Activated CD8-positive, alpha-beta memory T cell treated with anti-CD3 and anti-CD28 coated beads, Interleukin-2, amount 50 U/mL, for 1 hour (primary cell): ENCODE data around the gene ERG.

ENCODE experiments used
- DNase-seq: peaks from one replicate; pipeline ENCODE4 v3.0.0-alpha.2; 2020; ENCODE audit errors: extremely low read depth

ERG gene

GRCh38 chr21:38434913-38435533, 63.3 kb downstream of the ERG start:
- no peak for DNase-seq

GRCh38 chr21:38433471-38433870, 64.8 kb downstream of the ERG start:
- DNase-seq, result no peak

DNA sequence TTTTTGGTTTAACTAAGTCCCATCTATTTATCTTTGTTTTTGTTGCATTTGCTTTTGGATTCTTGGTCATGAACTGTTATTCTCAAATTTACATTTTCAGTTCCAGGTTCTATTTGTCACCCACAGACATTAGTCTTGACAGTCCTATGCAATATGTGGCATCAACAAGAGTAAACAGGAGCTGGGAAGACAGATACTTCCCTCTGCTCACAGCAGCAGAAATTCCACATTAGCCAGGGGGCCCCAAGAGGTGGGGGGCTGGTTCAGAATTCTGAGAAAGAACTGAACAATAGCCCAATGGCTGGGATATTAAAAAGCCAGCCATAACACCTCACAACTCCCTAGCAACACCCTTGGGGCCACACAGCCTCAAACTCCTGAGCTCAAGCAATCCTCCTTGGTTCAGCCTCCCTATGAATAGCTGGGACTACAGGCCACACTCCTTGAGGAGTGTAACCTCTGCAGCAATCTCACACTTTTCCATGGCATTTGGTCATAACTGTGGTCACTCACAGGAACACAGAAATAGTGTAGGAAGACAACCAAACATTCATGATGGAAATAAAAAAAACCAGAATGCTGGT, 67.8 kb downstream of the ERG start:
- no peak for DNase-seq

DNA sequence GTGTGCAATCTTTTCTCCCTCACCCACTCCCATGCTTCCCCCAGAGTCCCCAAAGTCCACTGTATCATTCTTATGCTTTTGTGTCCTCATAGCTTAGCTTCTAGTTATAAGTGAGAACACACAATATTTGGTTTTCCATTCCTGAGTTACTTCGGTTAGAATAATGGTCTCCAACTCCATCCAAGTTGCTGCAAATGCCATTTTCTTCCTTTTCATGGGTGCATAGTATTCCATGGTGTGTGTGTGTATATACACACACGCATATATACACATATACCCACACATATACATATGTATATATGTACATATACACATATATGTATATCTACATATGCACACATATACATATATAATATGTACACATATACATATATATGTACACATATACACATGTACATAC, 69.3 kb downstream of the ERG start:
- no peak for DNase-seq

DNA sequence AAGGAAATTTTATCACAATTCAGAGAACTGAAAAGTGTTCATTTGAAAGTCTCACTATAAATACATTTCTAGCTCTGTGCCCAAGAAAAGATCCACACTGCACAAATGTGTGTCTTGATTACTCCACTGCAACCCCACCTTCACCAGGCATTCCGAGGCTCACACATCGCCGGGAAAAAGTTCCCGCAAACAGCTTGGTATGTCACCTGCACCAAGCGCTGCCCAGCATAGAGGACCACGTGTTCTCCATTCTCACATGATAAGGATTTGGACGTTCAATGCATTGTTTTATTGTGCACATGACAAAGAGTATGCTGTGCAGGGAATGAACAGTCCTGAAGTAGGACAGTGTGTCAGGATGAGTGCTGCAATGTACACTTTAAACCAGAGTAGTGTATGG, 70.1 kb downstream of the ERG start:
- no peak for DNase-seq

GRCh38 chr21:38424305-38425019, 73.8 kb downstream of the ERG start:
- no peak for DNase-seq

- DNase-seq, result no peak
Measured at GRCh38 chr21:38422082-38422481, 76.2 kb downstream of the ERG start.

DNA sequence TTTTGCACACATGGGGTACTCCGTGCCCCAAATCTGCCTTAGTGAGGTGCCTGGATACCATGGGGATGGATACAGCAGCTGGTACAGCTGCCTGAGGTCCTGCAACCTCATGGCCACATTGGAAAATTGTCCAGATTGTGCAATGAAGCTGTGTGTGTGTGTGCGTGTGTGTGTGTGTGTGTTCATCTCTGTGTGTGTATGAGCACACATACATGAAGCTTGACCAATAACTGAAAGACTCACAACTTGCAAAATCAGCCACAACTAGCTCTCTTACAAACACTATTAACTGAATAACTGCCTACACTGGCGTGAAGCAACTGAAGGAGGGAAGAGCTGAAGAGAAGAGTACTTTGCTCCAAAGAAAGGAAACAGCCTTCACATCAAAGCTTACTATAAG, 78.1 kb downstream of the ERG start:
- DNase-seq, result no peak

GRCh38 chr21:38417726-38418125, 80.6 kb downstream of the ERG start:
- DNase-seq, result no peak

DNA sequence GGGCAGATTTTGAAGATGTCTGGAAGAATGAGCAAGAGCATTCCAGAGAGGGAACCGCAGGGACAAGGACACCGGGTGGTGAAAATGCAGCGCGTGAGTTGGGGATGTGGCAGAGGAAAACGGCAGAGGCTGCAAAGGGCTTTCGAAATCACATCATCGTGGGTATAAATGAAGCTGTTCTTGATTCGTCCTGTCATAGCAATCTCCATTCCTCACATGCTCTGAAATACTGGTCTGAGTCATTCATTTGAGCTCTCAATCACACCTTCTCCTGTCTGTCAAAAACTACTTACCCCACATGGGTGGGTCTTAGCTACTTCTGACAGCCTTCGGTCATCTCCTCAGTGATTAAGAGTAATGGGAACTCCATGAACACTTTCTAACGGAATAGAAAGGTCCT, 81.5 kb downstream of the ERG start:
- DNase-seq, result no peak

DNA sequence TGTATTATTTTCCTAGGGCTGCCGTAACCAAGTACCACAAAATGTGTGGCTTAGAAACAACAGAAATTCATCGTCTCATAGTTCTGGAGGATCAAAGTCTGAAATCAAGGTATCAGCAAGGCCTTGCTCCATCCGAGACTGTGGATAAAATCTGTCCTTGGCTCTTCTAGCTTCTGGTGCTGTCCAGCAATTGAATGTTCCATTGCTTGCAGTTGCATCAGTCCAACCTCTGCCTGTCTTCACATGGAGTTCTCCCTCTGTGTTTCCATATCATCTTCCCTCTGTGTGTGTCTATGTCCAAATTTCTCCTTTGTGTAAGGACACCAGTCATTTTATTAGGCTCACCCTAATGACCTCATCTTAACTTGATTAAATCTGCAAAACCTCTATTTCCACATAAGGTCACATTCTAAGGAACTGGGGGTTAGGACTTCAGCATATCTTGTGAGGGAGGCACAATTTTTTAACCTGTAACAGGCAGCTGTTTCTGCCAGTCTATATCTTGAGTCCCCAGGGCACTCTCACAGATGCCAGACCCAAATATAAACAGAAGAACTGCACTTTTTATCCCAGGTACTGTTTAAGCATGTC, 84.2 kb downstream of the ERG start:
- DNase-seq, result no peak

- no peak for DNase-seq
Measured at GRCh38 chr21:38410466-38410865, 87.8 kb downstream of the ERG start.

- no peak for DNase-seq
Measured at GRCh38 chr21:38409907-38410306, 88.4 kb downstream of the ERG start.

DNA sequence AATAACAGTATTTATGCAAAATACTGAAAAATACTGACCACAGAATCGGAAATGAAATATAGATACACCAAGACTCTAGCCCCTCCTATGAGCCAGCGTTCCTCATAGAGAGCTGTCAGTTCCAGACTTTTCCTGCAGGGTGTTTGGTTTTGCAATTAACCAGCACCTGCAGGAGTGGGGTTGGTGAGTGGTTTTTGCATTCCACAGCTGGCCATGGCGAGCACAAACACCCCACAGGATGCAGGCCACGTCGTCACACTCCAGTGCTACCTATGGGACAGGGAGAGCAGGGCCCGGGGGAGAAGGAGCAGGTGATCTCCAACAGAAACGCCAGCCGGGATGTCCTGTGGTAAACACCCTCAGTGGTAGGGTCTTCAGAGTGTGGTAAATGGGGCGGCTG, 94.1 kb downstream of the ERG start:
- DNase-seq, result no peak

GRCh38 chr21:38402795-38403194, 95.5 kb downstream of the ERG start:
- no peak for DNase-seq

DNA sequence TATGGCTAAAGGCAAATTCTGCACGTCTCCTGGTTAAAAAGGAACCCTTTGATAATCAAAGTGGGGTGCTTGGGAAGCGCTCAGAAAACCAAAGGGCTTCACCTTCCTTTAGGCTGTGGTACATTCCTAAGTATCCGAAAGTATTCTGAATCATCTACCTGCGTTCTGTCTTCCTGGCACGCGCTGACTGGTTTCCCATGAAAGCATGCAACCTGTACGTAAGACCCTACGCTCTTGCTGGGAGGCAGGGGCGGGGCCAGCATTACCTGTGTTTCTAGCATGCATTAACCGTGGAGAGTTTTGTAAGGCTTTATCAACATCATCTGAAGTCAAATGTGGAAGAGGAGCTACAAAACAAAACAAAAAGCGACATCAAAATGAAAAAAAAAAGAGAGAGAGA, 96.0 kb downstream of the ERG start:
- DNase-seq, result no peak

GRCh38 chr21:38401191-38401926, 96.9 kb downstream of the ERG start:
- DNase-seq, result no peak

DNA sequence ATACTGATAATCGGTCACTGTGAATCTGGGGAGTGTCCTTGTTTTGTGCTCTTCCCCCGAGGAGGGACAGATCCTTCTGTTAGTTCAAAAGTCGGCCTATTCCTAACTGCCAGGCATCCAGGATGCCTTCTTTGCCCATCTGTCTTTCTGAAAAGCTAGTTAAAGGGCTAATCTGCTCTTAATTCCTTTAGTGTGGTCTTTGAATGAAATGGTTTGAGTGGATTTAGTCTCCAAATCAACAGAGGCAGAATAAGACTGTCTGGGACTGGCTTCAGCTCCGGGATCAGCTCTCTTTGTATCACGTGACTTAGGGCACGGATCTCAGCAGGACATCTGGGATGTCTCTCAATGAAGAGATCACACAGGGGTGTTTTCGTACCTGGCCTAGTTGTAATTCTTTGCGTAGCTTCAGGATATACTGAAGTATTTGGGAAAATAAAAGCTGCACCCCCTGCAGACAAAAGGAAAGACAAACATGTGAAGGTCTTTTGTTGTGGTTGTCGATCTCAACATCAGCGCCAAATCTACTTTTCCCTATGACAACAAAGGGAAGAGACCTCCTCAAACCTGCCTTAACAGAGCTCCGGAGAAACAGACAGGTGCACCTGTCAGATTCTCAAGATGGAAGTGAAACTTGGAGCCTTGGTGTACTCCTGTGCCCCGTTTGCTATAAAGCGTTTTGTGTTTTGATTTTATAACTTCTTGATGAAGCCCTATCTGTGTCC, 97.9 kb downstream of the ERG start:
- no peak for DNase-seq

GRCh38 chr21:38399103-38399502, 99.2 kb downstream of the ERG start:
- DNase-seq, result no peak

DNA sequence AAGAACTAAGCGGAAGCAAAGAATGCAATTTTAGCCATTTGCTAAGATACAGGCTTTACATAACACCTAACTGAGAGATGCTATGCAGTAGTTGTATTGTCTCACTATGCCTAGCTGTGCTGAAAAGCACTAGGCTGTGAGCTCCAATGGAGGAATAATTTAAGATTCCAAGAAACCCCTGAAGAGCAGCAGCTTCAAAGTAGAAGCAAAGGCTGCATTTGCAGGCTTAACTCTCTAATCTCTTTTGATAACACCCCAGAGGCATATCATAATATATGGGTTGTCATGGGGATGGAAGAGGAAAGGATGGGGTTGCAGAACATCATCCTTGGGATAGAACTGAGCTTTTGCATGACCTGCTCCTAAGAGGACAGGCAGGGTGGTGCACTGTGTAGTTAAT, 102.0 kb downstream of the ERG start:
- DNase-seq, result no peak

DNA sequence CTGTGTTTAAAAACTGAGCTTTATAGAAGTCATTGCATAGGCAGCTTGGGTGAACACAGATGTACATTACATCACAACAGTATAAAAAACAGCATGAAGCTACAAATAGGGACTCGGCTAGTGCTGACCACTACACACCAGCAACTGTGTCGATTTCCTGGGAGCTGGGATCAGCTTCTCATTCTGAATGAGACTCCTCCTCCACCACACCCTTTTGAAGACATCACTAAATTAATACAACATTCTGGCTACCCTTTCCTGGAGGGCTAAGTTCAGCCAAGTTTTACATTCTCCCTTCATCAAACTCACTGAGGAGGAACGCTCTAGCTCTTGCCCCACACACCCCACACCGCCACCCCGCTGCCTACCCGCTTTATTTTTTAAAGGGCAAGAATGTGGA, 102.7 kb downstream of the ERG start:
- no peak for DNase-seq

DNA sequence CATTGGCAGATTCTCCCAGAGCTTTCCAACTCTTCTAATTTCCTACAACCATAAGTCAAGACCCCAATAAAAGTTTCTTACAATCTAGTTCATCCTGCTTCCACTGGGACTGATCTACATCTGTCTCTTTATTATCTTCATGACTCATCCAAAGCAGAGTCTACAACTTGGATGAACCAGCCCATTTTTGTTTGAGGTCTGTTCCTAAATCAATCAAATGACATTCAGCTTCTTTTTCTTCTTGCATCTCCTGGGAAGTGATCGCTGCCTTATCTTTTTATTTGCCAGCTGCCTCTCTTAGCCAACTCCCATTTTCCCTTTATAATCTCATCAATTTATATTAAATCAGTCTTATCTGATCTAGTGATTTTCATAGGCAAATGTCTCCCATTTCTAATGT, 105.6 kb downstream of the ERG start:
- DNase-seq, result no peak
